Fibroblast of peridontal ligament (primary cell): ENCODE results near the gene STARD13.

ENCODE experiments used
- DNase-seq: peaks from one replicate; pipeline ENCODE4 v3.0.0-alpha.2; 2010; ENCODE audit errors: extremely low read depth

Gene STARD13

DNA sequence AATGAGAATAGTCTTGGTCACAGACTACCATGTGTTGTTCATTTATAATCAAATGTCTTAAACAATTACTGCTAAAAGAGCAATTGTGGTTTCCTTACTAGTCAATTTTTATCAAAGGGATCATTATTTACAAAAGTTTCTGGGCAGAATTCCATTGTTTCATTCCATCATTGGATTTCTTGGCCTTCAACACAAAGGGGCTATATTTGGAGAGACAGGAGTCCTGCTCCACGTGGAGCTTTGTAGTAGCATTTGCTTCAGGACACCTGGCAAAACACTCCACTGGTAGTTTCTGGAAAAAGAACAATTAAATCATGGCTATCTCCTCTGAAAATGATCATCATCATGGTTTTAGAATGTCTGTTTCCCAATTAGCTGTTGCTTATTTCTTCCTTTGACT, 22.3 kb upstream of the STARD13 start:
- peak; percentile 43 for DNase-seq

DNA sequence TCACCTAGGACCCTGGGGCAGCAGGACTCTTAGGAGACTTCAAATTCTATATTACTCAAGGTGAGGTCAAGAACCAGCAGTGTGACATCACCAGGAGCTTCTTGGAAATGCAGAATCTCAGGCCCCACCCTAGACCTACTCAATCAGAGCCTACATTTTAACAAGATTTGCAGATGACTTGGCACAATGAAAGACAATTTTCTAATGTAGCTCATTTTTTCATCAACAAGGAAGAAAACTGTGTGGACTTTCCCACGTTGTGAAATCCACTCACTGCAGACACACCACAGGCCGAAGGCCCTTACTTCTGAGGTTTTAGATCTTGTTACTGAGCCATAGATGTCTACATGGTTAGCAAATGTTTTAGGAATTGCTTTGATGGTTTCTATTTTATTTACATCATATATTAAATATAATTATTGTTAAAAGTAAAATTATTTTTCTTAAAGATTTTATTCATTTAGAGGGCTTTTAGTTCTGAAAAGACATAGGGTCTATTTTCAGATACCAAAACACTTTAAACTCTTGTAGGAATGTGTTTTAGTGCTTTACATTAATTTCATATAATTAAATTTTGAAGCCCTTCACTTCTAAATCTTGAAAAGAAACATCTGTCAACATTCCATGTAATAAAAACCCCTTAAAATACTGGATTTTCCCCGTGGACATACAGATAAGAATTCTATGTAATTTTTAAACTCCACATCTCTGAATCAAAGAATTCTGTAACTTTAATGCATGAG, 18.5 kb upstream of the STARD13 start:
- peak; percentile 58 for DNase-seq

DNA sequence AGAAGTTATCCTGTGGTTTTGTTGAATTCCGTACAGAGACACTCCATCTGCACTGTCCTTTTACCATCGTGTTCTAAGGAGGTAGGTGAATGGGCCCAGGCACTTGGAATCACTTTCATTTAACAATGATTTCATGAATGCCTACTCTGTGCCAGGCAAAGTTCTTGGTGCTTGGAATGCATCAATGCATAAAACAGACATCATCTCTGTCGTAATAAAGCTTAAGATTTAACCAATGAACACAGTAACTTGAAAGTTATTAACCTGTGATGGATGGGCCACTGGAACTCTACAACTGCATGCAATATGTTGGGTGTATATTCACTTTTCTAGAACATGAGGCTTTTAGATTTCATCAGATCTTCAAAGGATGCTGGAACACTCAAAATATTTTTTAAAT, 14.1 kb upstream of the STARD13 start:
- DNase-seq = no peak

DNA sequence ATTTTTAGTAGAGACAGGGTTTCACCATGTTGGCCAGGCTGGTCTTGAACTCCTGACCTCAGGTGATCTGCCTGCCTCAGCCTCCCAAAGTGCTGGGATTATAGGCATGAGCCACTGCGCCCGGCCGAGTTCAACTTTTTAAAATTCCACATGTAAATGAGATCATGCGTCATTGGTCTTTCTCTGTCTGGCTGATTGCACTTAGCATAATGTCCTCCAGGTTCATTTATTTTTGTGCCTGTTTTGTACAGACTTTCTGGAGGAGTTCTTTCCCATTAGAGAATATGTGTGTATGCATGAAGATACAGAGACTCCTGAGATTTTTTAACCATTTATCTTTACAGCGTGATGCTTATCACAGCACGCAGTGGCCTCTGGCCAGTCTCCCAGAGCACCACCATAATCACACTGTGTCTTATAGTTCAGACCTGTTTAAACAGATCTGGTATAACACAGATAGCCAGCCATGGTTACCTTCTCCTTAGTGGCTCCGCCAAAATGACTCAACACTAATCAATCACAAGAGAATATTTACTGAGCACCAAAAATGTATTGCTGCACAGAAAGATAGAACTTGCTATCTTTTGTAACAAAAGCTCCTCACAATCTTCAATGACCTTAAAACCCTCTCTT, 11.4 kb upstream of the STARD13 start:
- no peak for DNase-seq

DNA sequence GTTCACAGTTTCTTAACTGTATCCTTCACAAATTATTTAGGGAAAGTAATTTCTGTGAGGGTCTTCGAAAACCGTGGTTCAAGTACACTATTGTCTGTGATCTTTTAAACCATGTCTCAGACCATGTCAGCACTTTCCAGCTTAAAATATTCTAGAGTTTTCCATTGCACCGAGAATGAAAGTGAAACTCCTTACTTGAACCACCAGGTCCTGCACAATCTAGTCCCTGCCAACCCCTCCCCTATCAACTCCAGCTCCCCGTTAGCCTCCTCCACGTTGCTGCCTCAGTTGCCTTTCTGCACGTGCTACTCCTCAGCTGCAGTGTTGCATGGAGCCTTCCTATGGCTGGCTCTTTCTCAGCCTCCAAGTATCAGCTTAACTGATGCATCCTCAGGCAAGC, 7.2 kb upstream of the STARD13 start:
- DNase-seq = no peak

DNA sequence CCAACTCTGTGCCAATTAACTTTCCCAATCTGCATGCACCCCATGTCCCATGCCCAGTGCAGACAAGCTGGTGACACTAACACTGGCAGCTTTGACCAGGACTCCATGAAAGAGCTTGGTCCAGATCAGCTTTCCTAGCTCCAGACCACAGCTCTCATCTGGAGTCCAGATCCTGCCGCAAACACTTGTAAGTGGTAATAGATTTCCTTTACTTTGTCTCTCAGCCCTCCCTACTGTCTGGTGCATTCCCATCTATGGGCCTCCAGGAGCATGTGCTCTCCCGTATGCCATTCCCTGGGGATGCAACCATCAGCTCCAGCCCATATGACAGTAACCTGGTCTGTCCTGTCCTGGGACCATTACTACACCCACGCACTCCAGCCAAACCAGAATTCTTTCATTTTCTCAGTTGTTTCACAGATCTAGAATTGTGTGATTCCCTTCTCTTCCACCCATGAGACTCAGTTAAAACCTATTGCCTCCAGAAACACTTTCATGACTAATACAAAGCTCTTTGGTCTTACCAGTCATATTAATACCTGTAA, 4.9 kb upstream of the STARD13 start:
- DNase-seq = peak; percentile 27

DNA sequence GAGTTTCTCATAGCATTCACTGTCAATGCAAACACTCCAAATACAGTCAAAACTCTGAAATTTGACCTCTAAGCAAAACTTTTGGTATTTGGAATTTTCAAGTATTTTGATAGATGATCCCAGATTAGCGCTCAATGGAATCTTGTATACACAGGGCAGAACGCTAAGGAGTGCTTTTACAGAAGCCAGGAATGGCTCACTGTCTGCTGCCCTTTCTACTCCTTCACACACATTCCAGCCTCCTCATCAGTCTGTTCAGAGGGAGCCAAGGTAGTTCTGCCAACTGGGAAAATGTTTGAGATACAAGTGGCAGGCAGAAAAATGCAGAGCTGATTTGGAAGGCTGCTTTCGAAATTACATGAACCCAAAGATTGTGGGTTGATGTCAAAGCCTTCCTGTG, 4.4 kb upstream of the STARD13 start:
- DNase-seq = peak; percentile 70

DNA sequence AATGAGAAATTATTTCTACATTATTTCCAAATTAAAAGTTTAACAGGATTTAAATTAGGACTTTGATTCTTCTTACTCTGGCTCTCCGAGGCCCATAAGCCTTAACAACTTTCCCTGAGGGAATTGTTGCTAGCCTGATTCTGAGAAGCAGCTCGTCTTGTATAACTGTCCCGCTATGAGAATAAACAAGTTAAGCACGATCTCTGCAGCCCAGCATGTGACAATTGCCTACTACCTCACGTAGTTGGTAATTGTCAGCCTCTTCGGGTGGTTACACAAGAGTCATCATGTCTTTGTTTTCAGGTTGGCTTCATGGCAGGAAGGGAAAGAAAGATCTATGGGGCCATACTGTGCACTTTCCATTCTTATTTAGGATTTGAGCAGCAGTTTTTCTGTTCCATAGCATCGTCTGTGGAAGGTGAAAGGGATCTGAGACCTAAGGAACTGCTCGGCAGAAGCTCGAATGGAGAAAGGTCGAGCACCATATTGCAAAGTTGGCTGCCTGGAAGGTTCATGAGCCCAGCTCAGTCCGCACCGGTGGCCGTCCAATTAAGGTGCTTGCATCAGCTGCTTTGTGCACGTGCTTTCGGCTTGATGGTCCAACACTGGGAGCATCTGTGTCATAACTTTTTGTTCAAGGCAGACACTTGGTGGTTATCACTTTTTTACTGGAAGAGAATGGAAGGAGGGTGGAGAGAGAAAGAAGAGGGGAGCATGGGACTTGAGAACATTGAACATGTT, 1.8 kb upstream of the STARD13 start:
- no peak for DNase-seq

DNA sequence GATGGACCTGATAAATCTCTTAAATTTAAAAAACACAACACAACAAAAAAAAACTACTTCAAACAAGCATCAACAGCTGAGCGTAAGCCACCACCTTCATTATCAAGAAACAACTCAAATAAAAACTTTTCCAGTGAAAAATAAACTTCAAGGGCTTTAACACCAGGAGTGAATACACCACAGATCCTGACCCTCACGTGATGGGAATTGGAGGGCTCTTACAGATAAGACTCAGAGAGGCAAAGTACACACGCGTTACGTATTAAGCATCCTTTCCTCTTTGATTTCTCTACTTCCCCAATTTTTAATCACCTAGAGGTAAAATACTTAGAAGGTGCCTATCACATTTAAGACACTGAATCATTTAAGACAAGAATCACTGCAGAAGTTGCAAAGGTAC, 573 bp upstream of the STARD13 start:
- DNase-seq = no peak

DNA sequence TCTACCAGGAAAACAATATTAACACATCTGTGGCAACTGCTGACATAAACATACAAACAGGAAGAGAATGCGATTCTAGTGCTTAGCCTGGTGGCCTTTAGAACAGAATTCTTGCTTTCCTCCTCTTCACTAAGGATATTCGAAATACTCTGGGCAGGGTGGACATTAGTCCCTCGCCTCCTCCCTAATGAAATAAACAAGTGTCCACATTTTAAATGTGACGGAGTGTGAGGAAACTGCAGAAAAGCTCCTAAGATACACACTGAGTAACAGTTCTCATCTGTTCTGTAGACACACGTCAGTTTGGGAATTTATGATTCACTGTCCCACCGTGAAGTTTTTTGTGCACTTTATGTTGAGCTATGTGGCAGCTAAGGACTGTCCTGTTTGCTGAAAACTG, 639 bp downstream of the STARD13 start:
- DNase-seq = peak; percentile 66

DNA sequence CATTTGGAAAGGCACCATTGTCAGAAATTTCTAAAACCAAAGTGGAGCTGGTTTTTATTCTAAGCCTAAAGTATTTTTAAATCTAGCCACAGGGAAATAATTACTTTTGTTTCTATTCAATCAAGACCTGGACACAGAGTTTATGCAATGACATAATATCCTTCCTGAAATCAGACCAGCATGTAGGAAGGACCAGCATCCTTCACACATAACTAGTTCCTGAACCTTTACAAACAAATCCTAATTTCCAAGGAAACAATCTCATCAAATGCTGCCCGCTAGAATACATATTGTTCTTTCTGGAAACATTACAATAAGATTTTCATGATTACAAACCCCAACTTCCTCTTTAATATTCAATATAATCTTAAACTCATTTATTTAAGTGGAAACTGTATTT, 1.5 kb downstream of the STARD13 start:
- DNase-seq = peak; percentile 78

DNA sequence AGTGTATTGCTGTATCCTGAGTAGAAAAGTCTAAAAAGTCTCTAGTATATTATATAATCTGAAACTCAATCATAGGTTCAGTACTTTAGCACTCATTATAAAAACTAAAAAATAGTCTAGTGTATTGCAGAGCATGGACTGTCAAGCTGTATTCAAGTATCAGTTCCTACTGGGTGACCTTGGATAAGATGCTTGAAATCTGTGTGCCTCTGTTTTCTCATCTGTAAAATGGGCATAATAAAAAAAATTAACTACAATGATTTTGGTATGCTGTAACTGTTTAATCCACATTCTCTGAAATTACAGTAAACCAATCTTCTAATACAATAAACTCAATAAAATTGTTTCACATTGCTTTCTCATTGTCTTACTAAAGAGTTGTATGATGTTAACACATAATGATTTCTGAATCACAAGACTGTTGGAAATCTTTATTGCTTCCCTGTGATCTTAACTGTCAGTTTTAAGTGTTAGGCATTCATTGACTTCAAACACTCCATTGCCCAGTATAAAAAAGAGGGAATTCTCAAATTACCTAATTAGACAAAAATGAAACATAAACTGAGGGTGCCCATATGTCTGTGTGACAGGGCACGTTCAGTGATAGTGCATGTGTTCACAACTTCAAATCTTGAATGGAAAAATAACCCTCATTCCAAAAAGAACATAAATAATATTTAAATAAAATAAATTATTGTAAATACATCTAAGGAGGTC, 2.2 kb downstream of the STARD13 start:
- peak; percentile 48 for DNase-seq

DNA sequence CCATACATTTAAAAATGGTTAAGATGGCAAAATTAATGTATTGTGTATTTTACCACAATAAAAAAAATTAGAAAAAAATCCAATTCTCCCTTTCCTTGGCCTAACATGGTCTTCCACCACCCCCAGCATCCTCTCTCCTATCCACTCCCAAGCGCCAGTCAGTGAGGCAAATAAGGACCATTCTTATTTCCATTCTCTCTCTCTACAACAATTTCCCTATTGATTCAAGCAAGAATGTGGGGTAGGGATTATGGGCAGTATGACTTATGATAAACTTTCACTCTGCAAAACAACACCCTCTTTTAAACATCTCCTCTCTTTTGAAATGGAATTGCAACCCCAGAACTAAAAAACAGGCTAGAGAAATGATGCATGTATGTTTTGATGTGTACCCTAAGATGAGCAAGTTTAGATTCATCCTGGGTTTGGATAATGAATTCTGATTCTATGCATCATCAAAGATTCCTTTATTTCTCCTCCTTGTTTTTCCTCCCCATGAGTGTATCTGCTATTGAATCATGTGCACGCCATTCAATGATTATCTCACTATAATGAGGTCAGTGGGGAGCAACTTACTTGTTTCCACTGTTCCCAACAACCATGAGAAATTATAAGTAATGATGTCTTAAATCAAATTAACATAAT, 3.5 kb downstream of the STARD13 start:
- peak; percentile 77 for DNase-seq

DNA sequence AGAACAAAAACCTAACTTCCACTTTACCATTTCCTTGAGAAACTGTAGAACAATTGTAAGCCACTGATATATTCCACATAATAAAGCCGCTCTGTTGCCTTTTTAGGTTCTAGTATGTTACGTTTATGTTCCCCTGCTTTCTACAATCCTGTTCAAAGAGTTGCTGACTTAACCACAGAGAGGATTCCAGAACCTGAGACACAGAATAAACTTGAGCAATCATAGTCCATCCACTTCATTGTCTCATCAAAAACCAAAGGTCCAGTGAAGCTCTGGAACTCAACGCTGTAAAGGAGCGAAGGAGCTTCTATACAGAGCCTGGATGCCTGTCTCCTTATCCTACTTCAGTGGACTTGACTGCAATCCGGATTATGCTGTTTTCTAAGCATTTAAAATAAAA, 4.6 kb downstream of the STARD13 start:
- DNase-seq = peak; percentile 50

DNA sequence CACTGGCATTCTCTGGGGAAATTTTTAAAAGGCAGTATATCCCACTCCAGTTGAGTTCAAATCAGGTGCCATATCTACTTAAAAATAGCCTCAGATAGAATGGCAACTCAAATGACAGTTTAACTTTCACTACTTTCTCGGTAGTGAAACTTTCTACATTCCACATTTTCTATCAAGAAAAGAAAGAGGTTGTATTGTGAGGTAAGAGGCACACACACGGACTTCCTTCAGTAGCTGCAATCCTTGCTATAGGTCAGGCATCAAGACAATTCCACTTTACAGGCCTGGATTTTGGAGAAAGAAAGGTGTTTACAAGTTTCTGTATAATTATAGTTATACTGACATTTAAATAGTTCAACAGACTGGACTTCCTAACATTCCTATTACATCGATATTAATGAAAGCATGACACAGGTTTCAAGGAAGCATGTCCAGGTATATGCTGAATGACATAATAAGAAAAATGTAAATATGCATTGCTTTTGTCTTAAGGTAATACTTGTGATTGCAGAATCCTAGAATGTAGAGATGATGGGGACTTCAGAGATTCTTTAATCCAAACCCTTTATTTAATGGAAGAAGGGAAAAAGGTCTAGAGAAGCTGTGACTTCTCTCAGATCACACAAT, 5.2 kb downstream of the STARD13 start:
- DNase-seq = no peak

DNA sequence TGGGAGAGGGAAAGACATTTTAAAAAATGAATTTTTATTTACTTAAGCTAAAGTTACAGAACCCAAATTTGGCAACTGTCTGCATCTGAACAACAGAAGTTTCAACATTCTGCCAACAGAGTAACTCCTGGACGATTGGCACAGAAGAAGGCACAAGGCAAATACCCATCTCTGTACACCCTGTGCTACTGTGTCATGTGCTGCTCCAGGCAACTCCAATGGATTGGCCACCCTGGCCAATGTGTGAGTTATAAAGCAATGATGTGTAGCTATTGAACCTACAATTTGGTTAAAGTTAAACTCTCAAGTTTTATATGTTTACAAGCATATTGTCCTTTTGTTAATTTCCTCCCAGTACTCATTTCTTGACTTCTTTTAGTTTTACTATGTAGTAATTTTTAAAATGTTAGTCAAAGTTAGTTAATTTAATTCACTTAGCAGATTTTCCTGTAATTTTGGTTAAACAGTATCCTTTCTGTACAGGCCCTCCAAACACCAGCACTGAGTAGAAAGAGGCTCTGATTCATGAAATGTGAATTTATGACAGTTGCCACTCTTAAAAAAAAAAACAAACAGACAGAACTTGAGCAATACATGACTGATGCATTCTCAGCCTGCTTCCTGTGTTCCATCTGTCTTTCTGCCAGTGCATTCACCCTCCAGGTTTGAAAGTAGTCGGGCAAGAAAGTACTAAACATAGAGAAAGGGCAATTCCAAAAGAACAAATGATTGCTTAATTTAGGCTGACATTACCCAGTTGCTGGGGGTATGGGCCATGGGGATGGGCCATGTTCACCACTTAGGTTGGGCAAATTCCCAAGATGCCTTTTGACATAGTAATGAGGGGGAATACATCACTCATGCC, 5.9 kb downstream of the STARD13 start:
- peak; percentile 82 for DNase-seq

DNA sequence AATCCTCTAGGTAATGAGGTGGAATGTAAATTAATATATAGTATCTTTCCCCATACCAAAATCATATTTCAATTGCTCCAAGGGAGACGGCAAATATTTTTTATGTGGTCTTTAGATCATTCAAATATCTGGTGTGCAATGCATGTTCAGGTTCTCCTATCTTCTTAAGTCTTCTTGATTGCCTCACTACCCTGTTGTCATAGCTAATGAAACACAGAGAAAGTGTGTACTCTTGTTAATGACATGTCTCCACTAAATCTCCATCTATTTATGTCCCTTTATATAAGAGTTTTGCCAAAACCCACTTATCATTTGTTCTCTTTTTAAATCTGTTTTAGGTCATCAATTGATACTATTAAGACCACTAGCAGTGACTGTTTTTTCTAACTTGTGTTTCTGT, 6.6 kb downstream of the STARD13 start:
- DNase-seq = no peak

DNA sequence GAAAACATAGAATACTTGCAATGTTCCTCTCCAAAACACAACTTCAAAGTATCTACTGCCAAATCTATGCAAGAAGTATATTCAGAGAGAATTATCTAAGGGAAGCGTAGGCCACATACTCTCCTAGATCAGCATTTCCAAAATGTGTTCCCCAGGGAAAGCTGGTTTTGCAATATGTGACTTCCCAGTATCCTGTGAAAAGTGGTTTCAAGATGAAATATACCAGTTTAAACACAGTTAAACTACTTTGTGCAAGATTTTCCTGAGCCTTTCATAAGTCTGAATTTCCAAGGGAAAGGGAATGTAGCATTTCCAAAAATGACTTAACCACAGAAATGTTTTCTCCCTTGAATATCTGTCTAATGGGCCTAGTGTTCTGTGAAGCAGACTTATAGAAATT, 7.6 kb downstream of the STARD13 start:
- peak; percentile 96 for DNase-seq

DNA sequence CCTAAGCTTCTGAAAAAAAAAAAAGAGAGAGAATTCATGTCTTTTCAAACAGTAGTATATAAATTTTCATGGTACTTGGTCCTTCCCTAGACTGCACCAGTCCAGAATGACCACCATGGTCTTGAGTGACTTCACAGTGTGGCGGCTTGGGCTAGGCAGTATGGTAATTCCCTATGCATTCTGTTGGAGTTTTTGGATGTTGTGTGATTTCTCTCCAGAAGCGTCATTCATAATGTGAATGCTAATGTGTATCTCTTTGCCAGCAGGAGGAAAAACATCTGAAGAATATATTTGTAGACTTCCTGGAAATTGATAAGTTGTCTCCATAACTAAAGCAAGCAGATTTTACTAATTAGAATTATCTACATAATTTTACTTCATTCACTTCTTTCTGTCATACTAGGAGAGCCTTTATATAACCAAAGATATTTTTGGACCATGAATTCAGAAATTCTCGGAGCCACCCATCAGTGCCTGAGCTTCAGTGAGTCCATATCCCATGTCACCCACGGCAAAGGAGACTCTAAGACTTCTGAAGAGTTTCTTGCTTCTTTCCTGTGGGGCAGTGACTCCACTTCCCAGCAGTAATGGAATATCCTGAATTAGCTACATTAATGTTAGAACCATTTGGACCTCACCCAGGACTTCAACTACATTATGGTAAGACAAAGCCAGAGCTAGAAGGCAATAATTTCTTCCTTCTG, 8.4 kb downstream of the STARD13 start:
- no peak for DNase-seq
